GM21367 (cell line): Measurements from ENCODE around the gene STX2.
"Not testable (repeated sequence)": the region's sequence is repeated elsewhere in the genome, so short reads cannot be mapped to it uniquely, and the experiment has no call there.

ENCODE experiments used
- ATAC-seq: cut with Tn5 transposase; IDR thresholded peaks from one replicate; pipeline ENCODE4 v1.9.1; 2021; ENCODE audit not compliant: unreplicated experiment

The STX2 gene

DNA sequence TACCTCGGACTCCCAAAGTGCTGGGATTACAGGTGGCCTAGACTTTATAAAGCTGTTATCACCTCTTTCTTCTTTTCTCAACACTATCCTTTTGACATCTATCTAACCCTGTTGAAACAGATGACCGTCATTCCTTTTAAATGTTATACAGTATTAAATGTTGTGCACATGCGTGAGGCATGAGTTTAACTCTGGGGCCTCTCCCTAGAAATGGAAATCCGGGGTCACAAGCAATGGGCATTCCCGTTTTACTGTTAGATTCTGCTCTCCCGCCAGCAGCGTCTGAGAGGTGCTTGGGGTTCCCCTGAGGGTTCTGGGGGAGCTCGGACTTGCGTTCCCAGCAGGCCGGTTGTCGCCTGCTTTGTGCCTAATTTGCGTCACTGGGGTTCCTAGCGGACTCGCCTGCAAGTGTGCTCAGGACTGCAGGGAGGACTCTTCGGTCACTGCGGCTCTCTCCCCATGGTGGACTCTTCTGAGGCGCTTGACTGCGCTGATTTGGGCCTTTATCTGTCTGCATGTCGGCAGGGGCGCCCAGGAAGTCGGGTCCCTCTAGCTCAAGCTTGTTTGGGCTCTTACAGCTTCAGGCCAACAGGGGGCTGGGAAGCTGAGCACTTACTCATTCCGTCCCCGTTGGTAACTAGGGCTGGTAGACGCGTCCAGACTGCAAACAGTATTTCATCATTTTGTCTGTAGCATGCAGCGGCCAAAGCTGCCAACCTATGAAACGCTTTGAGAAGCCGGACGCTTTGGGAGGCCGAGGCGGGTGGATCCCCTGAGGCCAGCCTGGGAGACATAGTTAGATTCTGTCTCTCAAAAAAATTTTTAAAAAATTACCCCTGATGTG is 31.6 kb upstream of the STX2 start:
- peak; percentile 51 for ATAC-seq

- no peak for ATAC-seq
Observed at GRCh38 chr12:130868412-130868811, 29.4 kb upstream of the STX2 start.

- ATAC-seq = no peak
Observed at GRCh38 chr12:130863298-130863697, 24.2 kb upstream of the STX2 start.

- ATAC-seq = not testable (repeated sequence)
Observed at GRCh38 chr12:130862771-130863170, 23.7 kb upstream of the STX2 start.

DNA sequence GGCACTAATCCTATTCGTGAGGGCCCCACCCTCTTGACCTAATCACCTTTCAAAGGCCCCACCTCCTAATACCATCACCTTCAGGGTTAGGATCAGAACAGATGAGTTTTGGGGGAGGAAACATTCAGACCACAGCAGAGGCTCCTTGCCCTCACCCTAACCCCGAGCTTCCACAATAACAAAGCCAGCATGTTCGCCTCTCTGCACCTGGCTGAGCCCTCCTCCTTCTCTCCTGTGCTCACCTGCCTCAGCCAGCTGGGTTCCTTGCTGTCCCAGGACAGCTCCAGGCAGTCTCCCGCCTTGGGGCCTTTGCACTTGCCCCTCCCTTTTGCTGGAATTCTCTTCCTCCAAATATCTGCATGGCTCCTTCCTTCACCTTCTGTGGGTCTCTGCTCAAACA is 23.1 kb upstream of the STX2 start:
- ATAC-seq = no peak

DNA sequence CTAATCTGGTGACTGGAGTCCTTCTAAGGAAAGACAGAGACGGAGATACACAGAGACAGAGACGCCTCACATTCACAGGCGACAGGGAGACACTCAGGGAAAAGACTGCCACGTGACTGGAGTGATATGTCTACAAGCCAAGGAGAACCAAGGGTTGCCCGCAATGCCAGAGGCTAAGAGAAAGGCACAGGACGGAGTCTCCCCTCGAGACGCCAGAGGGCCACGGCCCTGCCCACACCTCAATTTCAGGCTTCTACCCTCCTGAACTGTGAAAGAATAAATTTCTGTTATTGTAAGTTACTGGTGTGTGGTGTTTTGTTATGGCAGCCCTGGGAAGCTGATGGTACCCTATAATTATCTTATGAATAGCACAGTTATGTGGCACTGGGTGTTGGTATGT is 21.3 kb upstream of the STX2 start:
- no peak for ATAC-seq

DNA sequence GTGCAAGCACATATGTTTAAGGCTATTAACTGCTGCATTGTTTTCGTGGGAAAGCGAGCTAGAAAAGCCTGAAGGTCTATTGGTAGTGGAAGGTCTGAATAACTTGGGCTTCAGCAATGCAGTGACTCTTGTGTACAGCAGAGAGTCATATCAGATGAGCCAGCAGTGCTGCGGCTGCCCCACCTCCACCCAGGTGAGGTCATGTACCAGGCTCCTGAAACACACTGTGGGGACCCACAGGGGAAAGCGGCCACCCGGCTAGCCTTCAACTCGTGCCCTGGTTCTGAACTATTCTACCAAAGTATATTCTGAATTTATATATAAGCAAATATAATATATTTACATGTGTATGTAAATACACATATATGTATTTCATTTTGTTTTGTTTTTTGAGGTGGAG is 20.1 kb upstream of the STX2 start:
- ATAC-seq = no peak

GRCh38 chr12:130858084-130858483 is 19.0 kb upstream of the STX2 start:
- ATAC-seq = no peak

GRCh38 chr12:130856088-130856487 is 17.0 kb upstream of the STX2 start:
- no peak for ATAC-seq

- ATAC-seq = no peak
Observed at GRCh38 chr12:130850418-130851021, 11.5 kb upstream of the STX2 start.

- no peak for ATAC-seq
Observed at GRCh38 chr12:130849561-130850417, 10.7 kb upstream of the STX2 start.

DNA sequence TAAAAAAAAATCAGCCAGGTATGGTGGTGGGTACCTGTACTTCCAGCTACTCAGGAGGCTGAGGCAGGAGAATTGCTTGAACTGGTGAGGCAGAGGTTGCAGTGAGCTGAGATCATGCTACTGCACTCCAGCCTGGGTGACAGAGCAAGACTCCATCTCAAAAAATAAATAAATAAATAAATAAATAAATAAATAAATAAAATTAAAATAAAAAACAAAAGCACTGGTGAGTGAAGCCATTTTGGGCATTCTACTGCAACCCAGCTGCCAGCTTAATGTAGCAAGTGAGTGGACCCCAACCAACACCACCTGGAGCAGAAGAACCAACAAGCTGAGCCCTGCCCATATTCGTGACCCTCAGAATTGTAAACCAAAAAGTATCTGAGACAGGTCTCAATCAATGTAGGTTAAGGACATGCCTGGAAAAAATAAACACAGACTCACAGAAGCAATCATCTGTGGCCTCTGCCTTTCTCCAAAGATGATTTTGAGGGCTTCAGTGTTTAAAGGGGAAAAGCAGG is 9.8 kb upstream of the STX2 start:
- not testable (repeated sequence) for ATAC-seq

- ATAC-seq = not testable (repeated sequence)
Observed at GRCh38 chr12:130848105-130848504, 9.1 kb upstream of the STX2 start.

GRCh38 chr12:130847112-130847511 is 8.1 kb upstream of the STX2 start:
- ATAC-seq = no peak

DNA sequence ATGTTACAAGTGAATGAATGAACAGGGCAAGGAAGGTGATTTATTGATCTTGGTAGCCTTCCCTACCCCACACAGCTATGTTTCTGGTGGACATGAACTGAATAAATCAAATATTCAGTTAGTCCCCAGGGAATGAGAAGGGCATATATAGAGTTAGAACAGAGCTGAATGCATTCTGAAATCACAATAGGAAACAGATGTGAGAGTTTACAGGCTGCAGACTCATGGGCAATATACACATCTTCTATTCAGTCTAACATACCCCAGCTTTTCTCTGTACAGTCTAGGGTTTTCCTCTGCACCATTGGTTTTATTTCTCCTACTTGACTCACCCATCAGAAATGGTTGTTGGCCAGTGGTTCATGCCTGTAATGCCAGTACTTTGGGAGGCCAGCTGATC is 7.3 kb upstream of the STX2 start:
- ATAC-seq = no peak

- no peak for ATAC-seq
Observed at GRCh38 chr12:130839770-130840404, 837 bp upstream of the STX2 start.

GRCh38 chr12:130838284-130838950 is 633 bp downstream of the STX2 start:
- ATAC-seq = peak; percentile 28

- ATAC-seq = no peak
Observed at GRCh38 chr12:130835436-130835835, 3.6 kb downstream of the STX2 start.

GRCh38 chr12:130835011-130835410 is 4.0 kb downstream of the STX2 start:
- ATAC-seq = no peak

DNA sequence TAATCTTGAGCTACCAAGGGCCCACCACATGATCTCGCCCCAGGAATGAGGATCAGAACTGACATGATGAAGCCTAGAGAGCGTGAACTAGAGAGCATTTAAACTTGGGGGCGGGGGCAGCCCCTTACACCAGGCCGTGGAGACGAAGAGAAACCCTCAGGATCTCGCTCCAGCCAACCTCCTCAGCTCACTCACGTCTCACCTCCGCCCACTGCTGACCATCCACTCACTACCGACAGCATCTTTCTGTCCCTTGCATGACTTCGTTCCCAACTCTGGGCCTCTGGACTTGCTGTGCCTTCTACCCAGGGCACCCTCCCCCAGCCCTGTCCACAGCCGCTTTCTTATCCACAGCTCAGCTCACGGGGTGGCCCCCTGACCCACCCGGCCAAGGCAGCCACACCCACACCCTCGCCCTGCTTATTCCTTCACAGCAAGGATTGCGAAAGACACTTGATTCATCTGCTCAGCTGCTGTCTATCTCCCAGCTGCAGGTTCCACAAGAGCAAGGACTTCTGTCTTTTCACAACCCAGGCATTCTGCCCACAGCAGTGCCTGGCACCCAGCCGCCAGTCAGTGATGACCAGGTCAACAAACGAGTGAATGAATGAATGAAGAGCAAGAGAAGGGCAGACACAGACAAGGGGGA is 6.4 kb downstream of the STX2 start:
- no peak for ATAC-seq
